GM12873 (cell line): ENCODE data around the gene LIFR.

Source experiments
- TF ChIP-seq, protein P1 (sequence below): IDR thresholded peaks from 2 replicates; pipeline ENCODE4 v1.5.1; 2012; ENCODE audit warnings: low read depth, mild to moderate bottlenecking, moderate library complexity, low read length, control low read depth; ENCODE audit not compliant: insufficient read depth; ENCODE audit errors: missing control alignments

LIFR gene

DNA sequence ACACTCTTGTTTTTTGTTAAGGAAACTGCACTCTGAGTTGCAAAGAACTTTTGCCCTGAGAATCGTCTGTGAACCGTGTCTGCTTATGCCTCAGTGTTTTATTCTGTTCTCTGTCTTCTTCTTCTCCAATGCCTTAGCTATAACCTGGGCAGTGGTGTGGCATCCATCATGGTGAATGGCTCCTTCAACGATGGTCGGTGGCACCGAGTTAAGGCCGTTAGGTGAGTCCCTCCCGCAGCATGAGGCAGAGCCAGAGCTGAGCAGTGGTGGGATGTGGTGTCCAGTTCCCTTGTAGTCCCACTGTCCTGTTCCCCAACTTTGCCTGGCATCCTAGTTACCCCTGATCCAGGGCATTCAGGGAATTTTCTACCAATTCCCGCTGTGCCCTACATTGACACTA, 98.3 kb downstream of the LIFR start:
- TF ChIP-seq, protein P1, sequence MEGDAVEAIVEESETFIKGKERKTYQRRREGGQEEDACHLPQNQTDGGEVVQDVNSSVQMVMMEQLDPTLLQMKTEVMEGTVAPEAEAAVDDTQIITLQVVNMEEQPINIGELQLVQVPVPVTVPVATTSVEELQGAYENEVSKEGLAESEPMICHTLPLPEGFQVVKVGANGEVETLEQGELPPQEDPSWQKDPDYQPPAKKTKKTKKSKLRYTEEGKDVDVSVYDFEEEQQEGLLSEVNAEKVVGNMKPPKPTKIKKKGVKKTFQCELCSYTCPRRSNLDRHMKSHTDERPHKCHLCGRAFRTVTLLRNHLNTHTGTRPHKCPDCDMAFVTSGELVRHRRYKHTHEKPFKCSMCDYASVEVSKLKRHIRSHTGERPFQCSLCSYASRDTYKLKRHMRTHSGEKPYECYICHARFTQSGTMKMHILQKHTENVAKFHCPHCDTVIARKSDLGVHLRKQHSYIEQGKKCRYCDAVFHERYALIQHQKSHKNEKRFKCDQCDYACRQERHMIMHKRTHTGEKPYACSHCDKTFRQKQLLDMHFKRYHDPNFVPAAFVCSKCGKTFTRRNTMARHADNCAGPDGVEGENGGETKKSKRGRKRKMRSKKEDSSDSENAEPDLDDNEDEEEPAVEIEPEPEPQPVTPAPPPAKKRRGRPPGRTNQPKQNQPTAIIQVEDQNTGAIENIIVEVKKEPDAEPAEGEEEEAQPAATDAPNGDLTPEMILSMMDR = no peak

DNA sequence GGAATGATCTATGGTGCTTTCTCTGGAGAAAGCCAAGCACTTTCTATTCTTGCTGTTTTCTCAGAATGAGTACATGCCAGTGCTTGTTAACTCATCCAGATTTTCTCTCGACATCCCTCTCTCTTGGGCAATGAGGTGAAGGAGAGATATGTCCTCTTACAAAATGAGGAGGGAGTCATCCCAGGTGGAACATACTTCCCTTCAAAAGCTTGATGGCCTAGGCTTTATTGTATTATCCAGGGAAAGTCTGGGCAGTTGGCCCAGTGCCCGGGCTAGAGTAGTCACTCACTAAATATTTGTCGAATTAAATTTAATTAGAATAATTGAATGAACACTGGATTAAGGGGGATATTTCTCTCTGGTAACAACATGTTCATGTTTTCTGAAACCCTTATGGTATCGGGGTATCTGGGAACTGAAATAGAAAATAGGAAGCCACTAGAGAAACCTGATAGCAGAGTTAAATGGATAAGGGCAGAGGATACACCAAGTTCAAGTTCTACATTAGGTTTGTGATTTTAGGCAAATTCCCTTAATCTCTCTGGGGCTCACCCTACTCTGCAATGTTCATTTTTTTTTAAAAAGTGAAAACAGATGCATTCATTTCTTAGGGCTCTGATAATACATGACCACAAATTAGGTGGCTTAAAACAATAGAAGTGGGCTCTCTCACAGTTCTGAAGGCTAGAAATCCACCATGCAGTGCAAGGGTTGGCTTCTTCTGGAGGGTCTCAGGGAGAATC, 99.6 kb downstream of the LIFR start:
- TF ChIP-seq, protein P1 = no peak

DNA sequence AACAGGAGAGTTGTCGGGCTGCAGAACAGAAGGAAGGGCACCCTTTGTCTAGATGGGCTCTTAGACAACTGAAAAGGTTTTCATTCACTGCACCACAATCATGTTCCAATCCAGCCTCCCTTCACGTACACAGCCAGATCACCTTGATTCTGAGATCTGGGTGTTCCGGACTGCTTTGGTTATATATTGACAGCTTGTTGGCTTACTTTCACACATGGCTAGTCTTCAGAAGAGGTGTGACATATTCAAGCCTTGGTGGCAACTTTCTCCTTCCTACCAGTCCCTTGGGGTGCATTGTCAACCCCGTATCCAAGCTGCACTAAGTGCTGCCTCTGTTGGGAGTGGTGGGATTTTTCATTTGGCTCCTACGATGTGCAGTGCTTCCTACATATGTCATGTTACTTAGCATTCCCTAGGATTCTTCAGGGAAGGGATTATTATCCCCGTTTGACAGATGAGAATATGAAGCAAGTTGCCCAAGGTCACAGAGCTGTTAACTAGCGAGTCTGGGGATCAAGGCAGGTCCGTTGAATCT, 100.6 kb downstream of the LIFR start:
- TF ChIP-seq, protein P1 = no peak

DNA sequence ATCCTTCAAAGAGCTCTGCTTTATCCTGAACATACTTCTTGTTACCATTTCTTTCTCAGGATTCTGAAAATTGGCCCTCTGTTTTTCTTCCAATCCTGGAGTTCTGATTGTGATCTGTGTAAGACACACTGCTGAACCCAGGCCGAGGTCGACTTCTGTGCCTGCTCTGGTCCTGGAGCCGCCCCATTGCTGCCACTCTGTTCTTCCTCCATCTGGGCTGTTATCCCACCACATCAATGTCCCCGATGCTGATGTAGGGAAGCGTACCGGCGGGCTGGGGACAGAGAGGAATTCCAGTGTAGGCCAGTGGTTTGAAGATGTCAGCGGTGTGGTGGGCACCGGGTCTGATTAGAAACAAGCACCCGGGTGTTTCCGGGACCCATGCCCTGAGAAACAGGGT, 102.5 kb downstream of the LIFR start:
- TF ChIP-seq, protein P1 = no peak

DNA sequence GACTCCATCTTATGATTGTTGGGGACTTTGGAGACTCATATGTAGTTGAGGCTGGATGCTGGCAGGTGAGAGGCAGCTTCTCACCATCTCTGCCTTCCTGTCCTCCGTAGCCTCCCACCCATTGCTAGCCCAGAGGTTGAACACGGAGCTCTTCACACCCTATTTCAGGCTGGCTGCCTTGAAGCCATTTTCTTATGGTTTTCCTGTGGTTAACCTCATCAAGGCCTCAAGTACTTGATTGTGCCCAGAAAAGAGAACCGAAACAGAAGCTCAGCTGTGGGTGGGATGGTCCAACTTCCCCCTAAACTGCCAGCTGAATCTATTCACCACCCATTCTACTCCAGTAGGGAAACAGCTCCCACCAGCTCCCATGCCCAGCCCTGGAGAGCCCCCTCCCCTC, 102.9 kb downstream of the LIFR start:
- TF ChIP-seq, protein P1 = no peak

DNA sequence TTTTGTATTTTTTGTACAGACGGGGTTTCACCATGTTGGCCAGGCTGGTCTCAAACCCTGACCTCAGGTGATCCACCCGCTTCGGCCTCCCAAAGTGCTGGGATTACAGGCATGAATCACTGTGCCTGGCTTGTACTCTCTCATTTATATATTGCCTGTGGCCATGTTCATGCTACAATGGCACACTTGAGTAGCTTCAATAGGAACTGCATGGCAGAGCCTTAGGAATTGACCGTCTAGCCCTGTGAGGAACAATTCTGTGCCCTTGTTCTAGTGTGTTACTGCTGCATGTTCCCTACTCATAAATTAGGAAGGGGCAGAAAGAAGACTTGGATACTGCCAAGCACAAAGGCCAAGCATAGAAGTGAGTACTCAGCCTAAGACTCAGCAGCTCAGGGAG, 104.2 kb downstream of the LIFR start:
- TF ChIP-seq, protein P1 = no peak

DNA sequence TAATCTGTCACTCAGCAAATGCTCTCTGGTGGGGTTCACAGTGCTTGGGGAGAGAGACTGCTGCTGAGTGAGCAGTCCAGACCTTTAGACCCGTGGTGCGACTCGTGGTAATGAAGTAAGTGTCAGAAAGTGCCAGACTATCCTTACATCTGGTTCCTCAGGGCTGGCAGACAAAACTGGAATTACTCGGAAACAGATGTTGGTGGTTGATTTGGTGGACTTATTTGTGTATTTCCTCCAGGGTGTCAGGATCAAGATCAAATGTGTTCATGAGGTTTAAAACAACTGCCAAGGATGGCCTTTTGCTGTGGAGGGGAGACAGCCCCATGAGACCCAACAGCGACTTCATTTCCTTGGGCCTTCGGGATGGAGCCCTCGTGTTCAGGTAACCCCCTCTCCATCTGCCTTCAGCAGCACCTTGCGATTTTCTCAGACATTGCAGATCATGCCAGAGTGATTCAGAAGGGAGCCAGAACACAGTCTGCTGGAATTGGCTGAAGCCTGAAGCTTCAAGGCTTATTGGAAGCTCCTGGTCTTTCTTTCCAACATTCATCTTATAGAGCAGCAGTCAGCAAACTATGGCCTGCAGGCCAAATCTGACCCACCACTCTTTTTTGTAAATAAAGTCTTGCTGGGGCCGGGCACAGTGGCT, 105.2 kb downstream of the LIFR start:
- TF ChIP-seq, protein P1 = no peak
